ENCODE data around the gene PRKCB.
A peak's percentile ranks its signal among the peaks of the same experiment; 100 is the strongest.
"Not testable (repeated sequence)": the region's sequence is repeated elsewhere in the genome, so short reads cannot be mapped to it uniquely, and the experiment has no call there.

The PRKCB gene

GRCh38 chr16:24013054-24013636 is 177.4 kb downstream of the PRKCB start:
- no peak for DNase-seq

DNA sequence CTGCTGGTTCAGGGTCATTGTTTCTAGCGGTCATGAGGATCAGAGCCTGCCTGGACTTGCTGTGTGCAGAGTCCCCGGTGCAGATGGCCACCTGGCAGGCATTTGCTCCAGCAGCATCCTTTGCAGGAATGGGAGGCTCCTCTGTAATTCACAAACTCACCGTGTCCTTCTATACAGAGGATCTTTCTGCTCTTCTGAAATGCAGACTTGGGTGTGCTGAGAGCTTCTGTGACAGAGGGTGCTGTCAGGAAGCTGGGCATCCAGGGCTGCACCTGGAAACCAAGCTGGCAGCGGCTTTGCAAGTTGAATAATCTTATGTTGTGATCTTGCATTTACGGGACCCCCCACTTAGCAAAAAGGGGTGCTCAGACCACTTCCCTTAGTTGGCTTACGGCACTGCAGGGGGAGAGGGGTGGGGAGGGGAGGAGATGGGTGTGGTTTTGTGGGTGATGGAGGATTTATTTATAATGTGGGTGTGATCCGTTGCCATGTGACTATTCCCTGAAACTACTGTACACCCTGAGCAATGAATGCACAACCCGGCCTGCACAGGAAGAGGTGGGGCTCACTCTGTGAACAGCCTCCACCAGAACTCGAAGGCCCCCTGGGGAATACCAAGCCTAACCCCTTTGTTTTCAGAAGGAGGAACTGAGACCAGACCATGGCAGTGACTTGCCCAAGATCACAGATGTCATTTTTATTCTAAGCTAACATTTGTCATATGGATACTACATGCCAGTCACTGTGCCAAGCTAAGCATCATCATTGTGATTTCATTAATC is 178.3 kb downstream of the PRKCB start:
- DNase-seq: peak; percentile 52

DNA sequence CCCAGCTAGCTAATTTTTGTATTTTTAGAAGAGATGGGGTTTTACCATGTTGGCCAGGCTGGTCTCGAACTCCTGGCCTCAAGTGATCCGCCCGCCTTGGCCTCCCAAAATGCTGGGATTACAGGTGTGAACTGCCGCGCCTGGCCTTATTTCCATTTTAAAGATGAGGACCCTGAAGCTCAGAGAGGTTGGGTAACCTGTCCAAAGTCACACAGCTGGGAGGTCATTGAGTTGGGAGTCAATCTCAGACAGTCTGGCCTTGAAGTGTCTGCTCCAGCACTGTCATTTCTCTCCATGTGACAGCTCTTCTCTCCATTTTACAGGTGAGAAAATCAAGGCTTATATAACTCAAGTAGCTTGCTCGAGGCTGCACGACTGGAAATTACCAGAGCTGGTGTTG is 179.2 kb downstream of the PRKCB start:
- DNase-seq: not testable (repeated sequence)

GRCh38 chr16:24015923-24016322 is 180.1 kb downstream of the PRKCB start:
- DNase-seq: no peak

GRCh38 chr16:24018485-24018884 is 182.7 kb downstream of the PRKCB start:
- no peak for DNase-seq

DNA sequence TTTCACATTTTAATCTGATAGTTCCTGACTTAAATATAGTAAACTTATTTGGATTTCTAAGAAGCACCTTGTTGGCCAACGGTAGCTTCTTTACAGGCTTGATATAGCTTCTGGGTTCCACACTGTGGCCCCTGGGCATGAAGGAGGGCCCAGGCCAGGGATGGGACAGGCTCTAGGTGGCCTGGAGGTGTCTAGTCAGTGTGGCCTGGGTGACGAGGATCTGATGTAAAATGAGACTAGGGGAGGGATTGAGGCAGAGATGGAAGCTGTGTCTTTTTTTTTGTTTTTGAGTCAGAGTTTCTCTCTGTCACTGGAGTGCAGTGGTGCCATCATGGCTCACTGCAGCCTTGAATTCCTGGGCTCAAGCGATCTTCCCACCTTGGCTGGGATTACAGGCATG is 187.0 kb downstream of the PRKCB start:
- no peak for DNase-seq

GRCh38 chr16:24023621-24024020 is 187.8 kb downstream of the PRKCB start:
- DNase-seq: no peak

GRCh38 chr16:24024971-24025370 is 189.2 kb downstream of the PRKCB start:
- no peak for DNase-seq

DNA sequence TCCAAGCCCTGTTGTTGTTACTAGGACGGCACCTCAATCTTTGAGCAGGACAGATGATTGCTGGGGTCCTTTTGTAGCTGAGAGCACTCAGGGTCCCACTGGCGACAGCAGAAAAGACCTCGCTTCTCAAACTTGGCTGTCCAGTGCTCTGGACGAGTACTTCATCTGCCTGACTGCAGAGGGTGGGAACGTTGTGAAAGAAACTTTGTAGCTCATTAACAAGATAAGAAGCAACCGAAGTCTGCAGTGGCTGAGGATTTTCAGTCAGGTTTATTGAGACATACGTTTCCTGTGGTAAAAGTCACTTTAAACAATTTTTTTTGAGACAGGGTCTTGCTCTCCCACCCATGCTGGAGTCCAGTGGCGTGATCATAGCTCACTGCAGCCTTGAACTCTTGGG is 191.7 kb downstream of the PRKCB start:
- DNase-seq: no peak

DNA sequence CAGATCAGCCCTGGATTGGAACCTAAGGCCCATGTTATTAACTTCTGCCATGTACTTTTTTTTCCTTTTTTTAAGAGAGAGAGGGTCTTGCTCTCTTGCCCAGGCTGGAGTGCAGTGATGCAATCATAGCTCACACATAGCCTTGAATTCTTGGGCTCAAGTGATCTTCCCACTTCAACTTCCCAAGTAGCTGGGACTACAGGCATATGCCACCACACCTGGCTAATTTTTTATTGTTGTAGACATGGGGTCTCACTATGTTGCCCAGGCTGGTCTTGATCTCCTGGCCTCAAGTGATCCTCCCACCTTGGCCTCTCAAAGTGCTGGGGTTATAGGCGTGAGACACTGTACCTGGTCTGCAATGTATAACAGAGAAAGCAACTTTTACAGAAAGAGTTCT is 194.1 kb downstream of the PRKCB start:
- DNase-seq: not testable (repeated sequence)

- no peak for DNase-seq
Measured at GRCh38 chr16:24035127-24035842, 199.5 kb downstream of the PRKCB start.

- no peak for DNase-seq
Measured at GRCh38 chr16:24036038-24036543, 200.3 kb downstream of the PRKCB start.

- DNase-seq: no peak
Measured at GRCh38 chr16:24036614-24037013, 200.8 kb downstream of the PRKCB start.

- no peak for DNase-seq
Measured at GRCh38 chr16:24037335-24037734, 201.6 kb downstream of the PRKCB start.

- peak; percentile 77 for DNase-seq
Measured at GRCh38 chr16:24041834-24042631, 206.2 kb downstream of the PRKCB start.

- DNase-seq: no peak
Measured at GRCh38 chr16:24044467-24044866, 208.7 kb downstream of the PRKCB start.

DNA sequence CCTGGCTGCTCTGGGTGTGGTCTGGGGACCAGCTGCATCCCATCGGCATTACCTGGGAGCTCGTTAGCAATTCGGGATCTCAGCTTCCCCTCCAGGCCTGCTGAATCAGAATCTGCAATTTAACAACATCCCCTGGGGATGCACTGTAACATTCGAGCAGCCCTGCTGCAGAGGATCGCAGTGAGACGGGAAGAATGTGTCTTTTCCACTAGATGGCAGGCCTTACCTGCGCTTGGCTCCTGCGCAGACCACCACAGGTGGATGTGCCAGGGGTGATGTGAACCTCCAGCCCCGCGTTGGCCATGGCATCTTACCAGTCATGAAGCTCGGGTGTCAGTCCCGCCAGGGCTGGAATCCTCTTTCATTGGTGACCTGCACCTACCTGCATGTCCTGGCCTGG is 209.9 kb downstream of the PRKCB start:
- no peak for DNase-seq

DNA sequence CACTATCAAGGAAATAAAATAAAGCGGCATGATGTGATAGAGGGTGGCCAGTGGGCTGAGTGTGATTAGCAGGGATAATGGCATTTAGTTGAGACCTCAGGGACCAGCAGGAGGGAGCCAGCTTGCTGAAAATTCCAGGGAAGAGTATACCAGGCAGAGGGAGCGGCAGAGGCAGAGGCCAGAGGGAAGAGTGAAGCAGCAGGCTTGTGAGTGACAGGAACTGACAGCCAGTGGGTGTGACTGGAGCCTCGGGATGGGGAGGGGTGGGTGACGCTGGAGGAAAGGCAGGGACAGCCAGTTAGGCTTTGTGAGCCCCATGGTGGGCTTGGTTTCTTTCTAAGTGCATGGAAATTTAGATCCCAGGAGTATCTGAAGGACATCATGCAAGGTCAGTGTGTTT is 210.7 kb downstream of the PRKCB start:
- no peak for DNase-seq

- DNase-seq: no peak
Measured at GRCh38 chr16:24049113-24049512, 213.3 kb downstream of the PRKCB start.

DNA sequence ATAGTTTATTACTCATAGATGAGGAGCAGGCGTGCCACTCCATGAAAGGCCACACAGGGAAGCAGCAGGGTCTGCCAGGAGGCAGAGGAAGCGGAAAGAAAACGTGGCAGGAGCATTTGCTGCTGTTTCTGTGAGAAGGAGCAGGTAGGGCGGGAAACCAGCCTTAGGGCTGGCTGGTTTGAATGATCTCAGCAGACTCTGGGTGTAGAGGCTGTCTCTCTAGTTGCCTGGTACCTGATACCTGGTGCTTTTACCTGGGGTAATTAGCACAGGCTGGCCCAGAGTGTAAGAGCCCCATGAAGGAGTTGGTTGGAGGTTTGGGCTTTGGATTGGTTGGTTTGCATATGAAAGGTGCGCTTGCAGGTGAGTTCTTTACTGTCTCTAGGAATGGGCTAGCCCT is 215.3 kb downstream of the PRKCB start:
- no peak for DNase-seq

DNA sequence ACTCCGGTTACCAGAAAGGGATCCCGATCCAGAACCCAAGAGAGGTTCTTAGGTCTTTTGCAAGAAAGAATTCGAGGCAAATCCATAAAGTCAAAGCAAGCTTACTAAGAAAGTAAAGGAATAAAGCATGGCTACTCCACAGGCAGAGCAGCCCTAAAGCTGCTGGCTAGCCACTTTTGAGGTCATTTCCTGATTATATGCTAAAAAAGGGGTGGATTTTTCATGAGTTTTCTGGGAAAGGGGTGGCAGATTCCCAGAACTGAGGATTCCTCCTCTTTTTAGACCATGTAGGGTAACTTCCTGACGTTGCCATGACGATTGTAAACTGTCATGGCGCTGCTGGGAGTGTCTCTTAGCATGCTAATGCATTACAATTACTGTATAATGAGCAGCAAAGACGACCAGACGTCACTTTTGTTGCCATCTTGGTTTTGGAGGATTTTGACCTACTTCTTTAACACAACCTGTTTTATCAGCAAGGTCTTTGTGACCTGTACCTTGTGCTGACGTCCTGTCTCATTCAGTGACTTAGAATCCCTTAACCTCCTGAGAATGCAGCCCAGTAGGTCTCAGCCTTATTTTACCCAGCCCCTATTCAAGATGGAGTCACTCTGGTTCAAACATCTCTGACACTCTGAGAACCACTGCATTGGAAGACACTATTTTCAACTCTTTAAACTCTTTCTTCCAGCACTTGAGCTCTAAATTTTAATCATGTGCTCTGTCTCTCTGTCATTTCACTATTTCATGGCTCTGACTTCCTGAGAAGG is 216.7 kb downstream of the PRKCB start:
- no peak for DNase-seq
